A673 (cell line): ENCODE results near the gene ABCC5. TPM values are rescaled to one million over a fixed set of nuclear protein-coding genes. Genes with fewer than 3 reads are reported as not detected.
A peak's percentile ranks its signal among the peaks of the same experiment; 100 is the strongest.

Experiments
- BruUV-seq: library from RNA; stranded (reverse); fragments of 400-500 nt; replicated peaks from 2 replicates; lab custom pipeline; 2021; lab: Mats Ljungman, UMichigan
- CTCF ChIA-PET: fragments of 300-600 bp; sonication (Branson Sonifier 250); formaldehyde crosslinking; loops from one replicate; lab custom pipeline; 2022; ENCODE audit warnings: antibody characterized with exemption; lab: Charles Lee
- POLR2A ChIA-PET: fragments of 300-600 bp; sonication (Branson Sonifier 250); formaldehyde crosslinking; loops from one replicate; lab custom pipeline; 2022; ENCODE audit warnings: antibody characterized with exemption; ENCODE audit not compliant: low non-redundant PET; lab: Charles Lee
- DNase-seq: peaks from one replicate; pipeline ENCODE4 v3.0.0-alpha.2; 2015; ENCODE audit warnings: low spot score
- H3K27ac ChIP-seq: fragments of 200-600 bp; sonication (generic); 2 replicates; pipeline ENCODE4 v1.5.1; 2016; ENCODE audit warnings: mixed run types, low read depth, mild to moderate bottlenecking, mixed read lengths, antibody characterized with exemption, low read length; ENCODE audit not compliant: poor library complexity, severe bottlenecking
- H3K27me3 ChIP-seq: fragments of 200-600 bp; sonication (generic); replicated peaks from 2 replicates; pipeline ENCODE4 v1.6.1; 2017; ENCODE audit warnings: mixed run types, low read depth, mild to moderate bottlenecking, mixed read lengths, antibody characterized with exemption, low read length; ENCODE audit not compliant: insufficient read depth, poor library complexity
- H3K36me3 ChIP-seq: fragments of 200-600 bp; sonication (generic); 2 replicates; pipeline ENCODE4 v1.6.1; 2016; ENCODE audit warnings: mixed run types, mild to moderate bottlenecking, mixed read lengths, antibody characterized with exemption, low read length; ENCODE audit not compliant: insufficient read depth, poor library complexity, severe bottlenecking
- H3K4me1 ChIP-seq: fragments of 200-600 bp; sonication (generic); 2 replicates; pipeline ENCODE4 v1.6.1; 2017; ENCODE audit warnings: mixed run types, mild to moderate bottlenecking, mixed read lengths, antibody characterized with exemption, low read length; ENCODE audit not compliant: insufficient read depth, poor library complexity, severe bottlenecking
- H3K4me3 ChIP-seq: fragments of 200-600 bp; sonication (generic); 2 replicates; pipeline ENCODE4 v1.5.1; 2016; ENCODE audit warnings: low read depth, mixed run types, mild to moderate bottlenecking, mixed read lengths, low read length; ENCODE audit not compliant: poor library complexity, severe bottlenecking
- H3K9me3 ChIP-seq: fragments of 200-600 bp; sonication (generic); 2 replicates; pipeline ENCODE4 v1.6.1; 2016; ENCODE audit warnings: mixed run types, low read depth, mild to moderate bottlenecking, mixed read lengths, antibody characterized with exemption, low read length; ENCODE audit not compliant: poor library complexity, severe bottlenecking
- CTCF ChIP-seq: fragments of 300-800, 200-600 bp; sonication (generic); conservative IDR thresholded peaks from 2 replicates; pipeline ENCODE4 v1.5.1; 2017; ENCODE audit warnings: low read depth, mild to moderate bottlenecking, antibody characterized with exemption, low read length, moderate library complexity, mixed read lengths
- EZH2 ChIP-seq: fragments of 200-600 bp; sonication (generic); IDR thresholded peaks from 2 replicates; pipeline ENCODE4 v1.6.1; 2017; ENCODE audit warnings: borderline replicate concordance, low read depth, mild to moderate bottlenecking, mixed read lengths, antibody characterized with exemption, low read length; ENCODE audit not compliant: poor library complexity, severe bottlenecking
- intact Hi-C: fragments of 100-400 bp; cut with micrococcal nuclease; formaldehyde crosslinking; loops from one replicate; pipeline ENCODE4 v1.10.0; 2022; ENCODE audit not compliant: unreplicated experiment
- total RNA-seq: library from RNA; stranded (reverse); gene quantifications from 2 replicates; pipeline ENCODE4 v1.2.3, GENCODE V29; 2021

The ABCC5 gene
- total RNA-seq, 1 experiment from 2014 or later, result 32.0 TPM

GRCh38 chr3:184005941-184006507 lies 11.7 kb downstream of the ABCC5 start:
- Histone ChIP-seq H3K27ac (peak overlapping the region; percentile 14), H3K27me3 (no peaks in the 10 kb centered on the region), H3K9me3 (no peaks in the 10 kb centered on the region), H3K4me3 (no peak overlapping the region), H3K4me1 (peaks cover 14% of the 10 kb centered on the region), H3K36me3 (peaks cover 3% of the 10 kb centered on the region)
- ChIA-PET POLR2A (interaction anchor here (0.5 kb wide), 1 partner anchor 1963 kb away, joined by 4 read pairs; no protein-coding TSS in a partner anchor), CTCF (interaction anchor here (0.6 to 0.7 kb wide), 2 partner anchors 9 to 387 kb away, joined by 5 to 10 read pairs; no protein-coding TSS in a partner anchor)
- DNase-seq, result peak; percentile 62
- intact Hi-C loops, result no loop called here
- TF ChIP-seq EZH2 (no peak), CTCF (no peak)
- BruUV-seq, result no TSS peak

DNA sequence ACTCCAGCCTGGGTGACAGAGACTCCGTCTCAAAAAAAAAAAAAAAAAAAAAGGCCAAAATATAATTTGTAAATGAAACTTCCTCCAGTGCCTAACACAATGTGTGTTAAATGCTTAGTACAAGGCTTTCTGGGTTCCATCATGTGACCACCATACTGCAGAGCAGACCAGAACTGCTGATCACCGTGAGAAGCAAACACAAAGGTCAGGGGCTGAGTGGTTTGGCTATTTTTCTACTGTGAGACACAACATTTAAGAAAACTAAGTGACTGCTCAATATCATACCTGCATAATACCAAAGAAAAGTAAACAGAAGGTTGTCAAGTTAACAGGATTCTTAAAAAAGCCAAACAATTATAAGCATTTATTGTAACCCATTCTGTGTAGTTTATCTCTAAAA lies 13.2 kb downstream of the ABCC5 start:
- CTCF ChIA-PET, result no interaction called here
- POLR2A ChIA-PET, result no interaction called here
- no TSS peak for BruUV-seq

GRCh38 chr3:184003187-184003967 lies 14.3 kb downstream of the ABCC5 start:
- no peak for TF ChIP-seq EZH2
- no peak for TF ChIP-seq CTCF
- Histone ChIP-seq H3K27me3 (no peaks in the 10 kb centered on the region), H3K4me1 (peaks cover 14% of the 10 kb centered on the region), H3K27ac (no peak overlapping the region), H3K36me3 (peaks cover 3% of the 10 kb centered on the region), H3K4me3 (no peak overlapping the region), H3K9me3 (no peaks in the 10 kb centered on the region)
- CTCF ChIA-PET, result no interaction called here
- BruUV-seq, result no TSS peak
- POLR2A ChIA-PET, result no interaction called here
- DNase-seq, result no peak
- intact Hi-C loops, result no loop called here

More for the DNA sequence above, 13.2 kb downstream of the ABCC5 start:
- H3K27ac ChIP-seq, result no peak overlapping the region
- no peaks in the 10 kb centered on the region for H3K9me3 ChIP-seq
- TF ChIP-seq CTCF, result no peak
- TF ChIP-seq EZH2, result no peak
- no peak for DNase-seq
- no peaks in the 10 kb centered on the region for H3K27me3 ChIP-seq
- H3K36me3 ChIP-seq, result peaks cover 3% of the 10 kb centered on the region
- intact Hi-C loops, result no loop called here
- H3K4me3 ChIP-seq, result no peak overlapping the region
- peaks cover 14% of the 10 kb centered on the region for H3K4me1 ChIP-seq
